Neural cell (in vitro differentiated cells): ENCODE results near the gene NR5A1. TPM values are rescaled to one million over a fixed set of nuclear protein-coding genes. Genes with fewer than 3 reads are reported as not detected.

Source experiments
- H2AFZ ChIP-seq: fragments of 200-600, 300-800 bp; sonication (generic), shearing (Covaris generic); 2 replicates; pipeline ENCODE4 v1.6.0; 2014; ENCODE audit warnings: low read depth, mild to moderate bottlenecking, antibody characterized with exemption, low read length, moderate library complexity
- H3F3A ChIP-seq: fragments of 200-600 bp; shearing (Covaris generic); 2 replicates; pipeline ENCODE4 v1.6.1; 2016; ENCODE audit warnings: mild to moderate bottlenecking, moderate library complexity, mixed read lengths, antibody characterized with exemption, low read length; ENCODE audit not compliant: insufficient read depth, poor library complexity, severe bottlenecking
- H3K27ac ChIP-seq: fragments of 200-600, 300-800 bp; sonication (generic), shearing (Covaris generic); 2 replicates; pipeline ENCODE4 v1.5.1; 2014; ENCODE audit warnings: mild to moderate bottlenecking, low read length, moderate library complexity
- H3K27me3 ChIP-seq: fragments of 300-800, 200-600 bp; sonication (generic), shearing (Covaris generic); 2 replicates; pipeline ENCODE4 v1.6.0; 2014; ENCODE audit warnings: mild to moderate bottlenecking, low read depth, low read length, moderate library complexity; ENCODE audit not compliant: insufficient read depth
- H3K36me3 ChIP-seq: fragments of 300-800, 200-600 bp; sonication (generic), shearing (Covaris generic); 2 replicates; pipeline ENCODE4 v1.5.1; 2014; ENCODE audit warnings: mild to moderate bottlenecking, antibody characterized with exemption, low read length, moderate library complexity; ENCODE audit not compliant: insufficient read depth
- H3K4me2 ChIP-seq: fragments of 300-800, 200-600 bp; sonication (generic), shearing (Covaris generic); 2 replicates; pipeline ENCODE4 v1.6.0; 2014; ENCODE audit warnings: mild to moderate bottlenecking, low read length
- H3K4me3 ChIP-seq: fragments of 300-800, 200-600 bp; sonication (generic), shearing (Covaris generic); 2 replicates; pipeline ENCODE4 v1.5.1; 2014; ENCODE audit warnings: mild to moderate bottlenecking, low read length, moderate library complexity
- H3K79me2 ChIP-seq: fragments of 200-600 bp; shearing (Covaris generic); replicated peaks from 2 replicates; pipeline ENCODE4 v1.6.0; 2014; ENCODE audit warnings: mild to moderate bottlenecking, low read length, moderate library complexity; ENCODE audit not compliant: insufficient read depth
- H3K9ac ChIP-seq: fragments of 300-800, 200-600 bp; sonication (generic), shearing (Covaris generic); 2 replicates; pipeline ENCODE4 v1.6.1; 2016; ENCODE audit warnings: mild to moderate bottlenecking, low read length, mixed read lengths
- H3K9me2 ChIP-seq: fragments of 200-600 bp; shearing (Covaris generic); 2 replicates; pipeline ENCODE4 v1.6.1; 2016; ENCODE audit warnings: mild to moderate bottlenecking, low read length, mixed read lengths; ENCODE audit not compliant: insufficient read depth
- H3K9me3 ChIP-seq: fragments of 200-600, 300-800 bp; sonication (generic), shearing (Covaris generic); 2 replicates; pipeline ENCODE4 v1.6.1; 2016; ENCODE audit warnings: mild to moderate bottlenecking, mixed run types, low read length, moderate library complexity, mixed read lengths
- H4K20me1 ChIP-seq: fragments of 200-600 bp; shearing (Covaris generic); 2 replicates; pipeline ENCODE4 v1.6.1; 2016; ENCODE audit warnings: mild to moderate bottlenecking, mixed run types; ENCODE audit not compliant: insufficient read depth
- CTCF ChIP-seq: fragments of 450-650 bp; IDR thresholded peaks from 2 replicates; pipeline ENCODE4 v1.5.1; 2014; ENCODE audit warnings: antibody characterized with exemption, mild to moderate bottlenecking, moderate library complexity; ENCODE audit not compliant: poor library complexity, severe bottlenecking
- EP300 ChIP-seq: fragments of 450-650 bp; conservative IDR thresholded peaks from 2 replicates; pipeline ENCODE4 v1.6.1; 2014; ENCODE audit warnings: antibody characterized with exemption, mild to moderate bottlenecking, moderate library complexity; ENCODE audit not compliant: poor library complexity, severe bottlenecking
- EZH2 ChIP-seq: fragments of 200-600, 300-800 bp; shearing (Covaris generic), sonication (generic); IDR thresholded peaks from 2 replicates; pipeline ENCODE4 v1.6.1; 2014; ENCODE audit warnings: antibody characterized with exemption, low read length, borderline replicate concordance, mild to moderate bottlenecking; ENCODE audit not compliant: insufficient read depth, poor library complexity, severe bottlenecking
- MXI1 ChIP-seq: fragments of 450-650 bp; conservative IDR thresholded peaks from 2 replicates; pipeline ENCODE4 v1.6.1; 2014; ENCODE audit warnings: antibody characterized with exemption, mild to moderate bottlenecking; ENCODE audit not compliant: poor library complexity, severe bottlenecking
- POLR2AphosphoS5 ChIP-seq: IDR thresholded peaks from 2 replicates; pipeline ENCODE4 v1.6.1; 2012
- RAD21 ChIP-seq: fragments of 450-650 bp; conservative IDR thresholded peaks from 2 replicates; pipeline ENCODE4 v1.6.1; 2014; ENCODE audit warnings: antibody characterized with exemption, mild to moderate bottlenecking, moderate library complexity
- SMC3 ChIP-seq: fragments of 450-650 bp; conservative IDR thresholded peaks from 2 replicates; pipeline ENCODE4 v1.6.1; 2014; ENCODE audit warnings: antibody characterized with exemption, mild to moderate bottlenecking, moderate library complexity; ENCODE audit not compliant: poor library complexity
- TAF1 ChIP-seq: IDR thresholded peaks from 2 replicates; pipeline ENCODE4 v1.6.1; 2012; ENCODE audit warnings: low read depth
- polyA plus RNA-seq: library from polyadenylated mRNA; depleted of rRNA; stranded (reverse); fragments of >200 nt; gene quantifications from 2 replicates; pipeline ENCODE4 v1.2.3, GENCODE V29; 2014
- TF ChIP-seq, protein P1 (sequence below): IDR thresholded peaks from 2 replicates; pipeline ENCODE4 v1.6.1; 2012; ENCODE audit warnings: borderline replicate concordance

Gene NR5A1
- polyA plus RNA-seq, 1 donor from 2014 or later: 0.09 TPM

DNA sequence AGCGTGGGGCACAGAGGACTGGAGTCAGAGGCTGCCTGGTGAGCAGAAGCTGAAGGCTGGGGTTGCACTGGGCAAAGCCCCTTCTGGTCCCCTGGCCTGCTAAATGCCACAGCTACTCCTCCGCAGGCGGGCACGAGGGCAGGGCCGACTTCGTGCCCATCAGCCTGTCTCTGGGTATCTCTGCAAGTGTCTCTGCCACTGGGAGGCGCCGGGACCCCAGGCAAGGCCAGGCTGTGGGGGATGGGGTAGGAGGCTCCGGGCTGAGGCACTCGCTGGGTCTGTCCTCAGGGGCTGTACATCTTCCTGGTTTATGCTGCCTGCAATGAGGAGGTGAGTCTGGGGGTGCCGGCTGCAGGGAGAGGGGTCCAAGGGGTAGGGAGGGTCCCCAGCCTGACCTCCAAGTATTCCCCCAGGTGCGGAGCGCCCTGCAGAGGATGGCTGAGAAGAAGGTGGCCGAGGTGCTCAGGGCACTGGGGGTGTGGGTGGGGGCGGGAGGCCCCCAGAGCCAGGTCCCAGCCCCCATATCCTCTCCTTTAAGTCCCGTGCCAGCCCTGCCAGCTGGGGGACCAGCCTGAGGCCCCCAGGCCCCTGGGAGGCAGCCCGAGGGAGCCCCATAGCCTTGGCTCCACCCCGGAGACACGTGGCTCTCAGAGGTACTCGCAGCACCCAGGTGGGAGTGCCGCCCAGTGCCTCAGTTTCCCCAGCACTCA, 31.9 kb downstream of the NR5A1 start:
- Histone ChIP-seq H3K79me2 (no peaks in the 10 kb centered on the region), H3K27me3 (no peaks in the 10 kb centered on the region), H3K9me3 (no peaks in the 10 kb centered on the region), H3K27ac (no peak overlapping the region), H3K36me3 (no peaks in the 10 kb centered on the region), H3K4me2 (no peak overlapping the region), H3K9me2 (no peaks in the 10 kb centered on the region), H4K20me1 (no peaks in the 10 kb centered on the region), H3F3A (no peaks in the 10 kb centered on the region), H2AFZ (no peak overlapping the region), H3K9ac (no peak overlapping the region), H3K4me3 (no peak overlapping the region)
- TF ChIP-seq MXI1 (no peak), EZH2 (no peak), TAF1 (no peak), SMC3 (no peak), RAD21 (no peak), EP300 (no peak), POLR2AphosphoS5 (no peak), CTCF (no peak)

DNA sequence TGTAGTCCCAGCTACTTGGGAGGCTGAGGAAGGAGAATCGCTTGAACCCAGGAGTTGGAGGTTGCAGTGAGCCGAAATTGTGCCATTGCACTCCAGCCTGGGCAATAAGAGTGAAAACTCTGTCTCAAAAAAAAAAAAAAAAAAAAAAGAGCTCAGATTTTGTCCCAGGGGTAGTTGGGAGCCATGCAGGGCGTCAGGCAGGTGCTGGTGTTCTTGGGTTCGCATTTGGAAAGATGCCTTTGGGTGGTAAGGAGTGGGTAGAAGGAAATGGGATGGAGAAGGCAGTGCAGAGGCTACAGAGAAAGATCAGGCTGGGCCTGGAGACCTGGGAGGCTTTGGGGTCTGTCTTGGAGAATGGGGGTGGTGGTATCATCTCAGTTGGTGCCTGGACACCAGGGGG, 33.0 kb downstream of the NR5A1 start:
- Histone ChIP-seq H3K27ac (no peak overlapping the region), H2AFZ (no peak overlapping the region), H3K79me2 (no peaks in the 10 kb centered on the region), H3K9ac (no peak overlapping the region), H3K27me3 (no peaks in the 10 kb centered on the region), H3K4me2 (no peak overlapping the region), H3K36me3 (no peaks in the 10 kb centered on the region), H3K9me2 (no peaks in the 10 kb centered on the region), H4K20me1 (no peaks in the 10 kb centered on the region), H3K4me3 (no peak overlapping the region), H3K9me3 (no peaks in the 10 kb centered on the region), H3F3A (no peaks in the 10 kb centered on the region)
- TF ChIP-seq CTCF (no peak), SMC3 (no peak), EZH2 (no peak), RAD21 (no peak), EP300 (no peak), TAF1 (no peak), POLR2AphosphoS5 (no peak), MXI1 (no peak)
- TF ChIP-seq, protein P1, sequence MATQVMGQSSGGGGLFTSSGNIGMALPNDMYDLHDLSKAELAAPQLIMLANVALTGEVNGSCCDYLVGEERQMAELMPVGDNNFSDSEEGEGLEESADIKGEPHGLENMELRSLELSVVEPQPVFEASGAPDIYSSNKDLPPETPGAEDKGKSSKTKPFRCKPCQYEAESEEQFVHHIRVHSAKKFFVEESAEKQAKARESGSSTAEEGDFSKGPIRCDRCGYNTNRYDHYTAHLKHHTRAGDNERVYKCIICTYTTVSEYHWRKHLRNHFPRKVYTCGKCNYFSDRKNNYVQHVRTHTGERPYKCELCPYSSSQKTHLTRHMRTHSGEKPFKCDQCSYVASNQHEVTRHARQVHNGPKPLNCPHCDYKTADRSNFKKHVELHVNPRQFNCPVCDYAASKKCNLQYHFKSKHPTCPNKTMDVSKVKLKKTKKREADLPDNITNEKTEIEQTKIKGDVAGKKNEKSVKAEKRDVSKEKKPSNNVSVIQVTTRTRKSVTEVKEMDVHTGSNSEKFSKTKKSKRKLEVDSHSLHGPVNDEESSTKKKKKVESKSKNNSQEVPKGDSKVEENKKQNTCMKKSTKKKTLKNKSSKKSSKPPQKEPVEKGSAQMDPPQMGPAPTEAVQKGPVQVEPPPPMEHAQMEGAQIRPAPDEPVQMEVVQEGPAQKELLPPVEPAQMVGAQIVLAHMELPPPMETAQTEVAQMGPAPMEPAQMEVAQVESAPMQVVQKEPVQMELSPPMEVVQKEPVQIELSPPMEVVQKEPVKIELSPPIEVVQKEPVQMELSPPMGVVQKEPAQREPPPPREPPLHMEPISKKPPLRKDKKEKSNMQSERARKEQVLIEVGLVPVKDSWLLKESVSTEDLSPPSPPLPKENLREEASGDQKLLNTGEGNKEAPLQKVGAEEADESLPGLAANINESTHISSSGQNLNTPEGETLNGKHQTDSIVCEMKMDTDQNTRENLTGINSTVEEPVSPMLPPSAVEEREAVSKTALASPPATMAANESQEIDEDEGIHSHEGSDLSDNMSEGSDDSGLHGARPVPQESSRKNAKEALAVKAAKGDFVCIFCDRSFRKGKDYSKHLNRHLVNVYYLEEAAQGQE: no peak
